Measurements from ENCODE around the gene PAM16. TPM values are rescaled to one million over a fixed set of nuclear protein-coding genes. Genes with fewer than 3 reads are reported as not detected.
"Not testable (repeated sequence)": the region's sequence is repeated elsewhere in the genome, so short reads cannot be mapped to it uniquely, and the experiment has no call there.

Gene PAM16
- polyA plus RNA-seq, 4 donors: 21.4 to 32.2 (median 22.6) TPM

GRCh38 chr16:4354512-4355409 is 3.6 kb upstream of the PAM16 start:
- no peak for DNase-seq (ENCODE audit: low read depth in 4 of 4, low spot score in 3 of 4)

GRCh38 chr16:4353675-4354074 is 2.6 kb upstream of the PAM16 start:
- no peak for DNase-seq (ENCODE audit: low read depth in 4 of 4, low spot score in 3 of 4)

GRCh38 chr16:4352843-4353242 is 1.7 kb upstream of the PAM16 start:
- DNase-seq (ENCODE audit: low read depth in 4 of 4, low spot score in 3 of 4): no peak

GRCh38 chr16:4351880-4352279 is 759 bp upstream of the PAM16 start:
- no peak for DNase-seq (ENCODE audit: low read depth in 4 of 4, low spot score in 3 of 4)

- DNase-seq (ENCODE audit: low read depth in 4 of 4, low spot score in 3 of 4): no peak
Observed at GRCh38 chr16:4350365-4350786, 745 bp downstream of the PAM16 start.

- DNase-seq (ENCODE audit: low read depth in 4 of 4, low spot score in 3 of 4): no peak
Observed at GRCh38 chr16:4349332-4349731, 1.8 kb downstream of the PAM16 start.

GRCh38 chr16:4347765-4348509 is 3.2 kb downstream of the PAM16 start:
- DNase-seq (ENCODE audit: low read depth in 4 of 4, low spot score in 3 of 4): no peak

GRCh38 chr16:4347010-4347409 is 4.1 kb downstream of the PAM16 start:
- no peak for DNase-seq (ENCODE audit: low read depth in 4 of 4, low spot score in 3 of 4)

- no peak for DNase-seq (ENCODE audit: low read depth in 4 of 4, low spot score in 3 of 4)
Observed at GRCh38 chr16:4345836-4346781, 5.0 kb downstream of the PAM16 start.

GRCh38 chr16:4344983-4345835 is 5.9 kb downstream of the PAM16 start:
- no peak for DNase-seq (ENCODE audit: low read depth in 4 of 4, low spot score in 3 of 4)

- DNase-seq (ENCODE audit: low read depth in 4 of 4, low spot score in 3 of 4): not testable (repeated sequence)
Observed at GRCh38 chr16:4344300-4344982, 6.7 kb downstream of the PAM16 start.

GRCh38 chr16:4342866-4343744 is 8.0 kb downstream of the PAM16 start:
- no peak for DNase-seq (ENCODE audit: low read depth in 4 of 4, low spot score in 3 of 4)

- DNase-seq (ENCODE audit: low read depth in 4 of 4, low spot score in 3 of 4): no peak
Observed at GRCh38 chr16:4341250-4341649, 9.9 kb downstream of the PAM16 start.

GRCh38 chr16:4340443-4340842 is 10.7 kb downstream of the PAM16 start:
- DNase-seq (ENCODE audit: low read depth in 4 of 4, low spot score in 3 of 4): no peak

GRCh38 chr16:4339909-4340308 is 11.2 kb downstream of the PAM16 start:
- no peak for DNase-seq (ENCODE audit: low read depth in 4 of 4, low spot score in 3 of 4)

- no peak for DNase-seq (ENCODE audit: low read depth in 4 of 4, low spot score in 3 of 4)
Observed at GRCh38 chr16:4339455-4339854, 11.7 kb downstream of the PAM16 start.

GRCh38 chr16:4338712-4339299 is 12.3 kb downstream of the PAM16 start:
- no peak for DNase-seq (ENCODE audit: low read depth in 4 of 4, low spot score in 3 of 4)

- no peak for DNase-seq (ENCODE audit: low read depth in 4 of 4, low spot score in 3 of 4)
Observed at GRCh38 chr16:4338125-4338582, 13.0 kb downstream of the PAM16 start.
